GM21619 (cell line): Measurements from ENCODE around the gene RHO.
"Not testable (repeated sequence)": the region's sequence is repeated elsewhere in the genome, so short reads cannot be mapped to it uniquely, and the experiment has no call there.

ENCODE experiments used
- ATAC-seq: cut with Tn5 transposase; IDR thresholded peaks from one replicate; pipeline ENCODE4 v1.9.1; 2021; ENCODE audit not compliant: unreplicated experiment

The RHO gene

GRCh38 chr3:129528589-129529100 lies at the start of gene RHO:
Gene RHO (plus strand): TSS chr3:129528639. CDS start chr3:129528734, 95 bp downstream.
- no peak for ATAC-seq

- not testable (repeated sequence) for ATAC-seq
These were observed 47.1 kb upstream of the RHO start for GRCh38 chr3:129481225-129481765.

- ATAC-seq: no peak
These were observed 46.6 kb upstream of the RHO start for GRCh38 chr3:129481766-129482332.

- ATAC-seq: no peak
These were observed 45.7 kb upstream of the RHO start for GRCh38 chr3:129482721-129483120.

GRCh38 chr3:129483870-129484269 lies 44.6 kb upstream of the RHO start:
- ATAC-seq: no peak

GRCh38 chr3:129485146-129485545 lies 43.3 kb upstream of the RHO start:
- ATAC-seq: not testable (repeated sequence)

- ATAC-seq: no peak
These were observed 42.4 kb upstream of the RHO start for GRCh38 chr3:129485721-129486663.

- ATAC-seq: no peak
These were observed 41.8 kb upstream of the RHO start for GRCh38 chr3:129486664-129487035.

GRCh38 chr3:129487183-129487867 lies 41.1 kb upstream of the RHO start:
- ATAC-seq: no peak

GRCh38 chr3:129487868-129488335 lies 40.5 kb upstream of the RHO start:
- ATAC-seq: not testable (repeated sequence)

- ATAC-seq: not testable (repeated sequence)
These were observed 39.2 kb upstream of the RHO start for GRCh38 chr3:129489258-129489657.

GRCh38 chr3:129490273-129490675 lies 38.2 kb upstream of the RHO start:
- ATAC-seq: peak; percentile 81

GRCh38 chr3:129491077-129491476 lies 37.4 kb upstream of the RHO start:
- not testable (repeated sequence) for ATAC-seq

GRCh38 chr3:129491794-129492193 lies 36.6 kb upstream of the RHO start:
- no peak for ATAC-seq

GRCh38 chr3:129492691-129493090 lies 35.7 kb upstream of the RHO start:
- ATAC-seq: no peak

- no peak for ATAC-seq
These were observed 35.2 kb upstream of the RHO start for GRCh38 chr3:129493206-129493605.

- not testable (repeated sequence) for ATAC-seq
These were observed 33.9 kb upstream of the RHO start for GRCh38 chr3:129494499-129494898.

- not testable (repeated sequence) for ATAC-seq
These were observed 33.3 kb upstream of the RHO start for GRCh38 chr3:129495006-129495639.

GRCh38 chr3:129497876-129498275 lies 30.6 kb upstream of the RHO start:
- ATAC-seq: not testable (repeated sequence)
